Neural progenitor cell (in vitro differentiated cells): ENCODE measurements around the gene CCDC124.

Experiments
- EZH2phosphoT487 ChIP-seq: fragments of 200-600 bp; sonication (generic); IDR thresholded peaks from 2 replicates; pipeline ENCODE4 v1.6.1; 2017; ENCODE audit warnings: antibody characterized with exemption
- TF ChIP-seq, protein P1 (sequence below): fragments of 200-600 bp; sonication (generic); IDR thresholded peaks from 2 replicates; pipeline ENCODE4 v1.5.1; 2017; ENCODE audit warnings: antibody characterized with exemption, mild to moderate bottlenecking

DNA sequence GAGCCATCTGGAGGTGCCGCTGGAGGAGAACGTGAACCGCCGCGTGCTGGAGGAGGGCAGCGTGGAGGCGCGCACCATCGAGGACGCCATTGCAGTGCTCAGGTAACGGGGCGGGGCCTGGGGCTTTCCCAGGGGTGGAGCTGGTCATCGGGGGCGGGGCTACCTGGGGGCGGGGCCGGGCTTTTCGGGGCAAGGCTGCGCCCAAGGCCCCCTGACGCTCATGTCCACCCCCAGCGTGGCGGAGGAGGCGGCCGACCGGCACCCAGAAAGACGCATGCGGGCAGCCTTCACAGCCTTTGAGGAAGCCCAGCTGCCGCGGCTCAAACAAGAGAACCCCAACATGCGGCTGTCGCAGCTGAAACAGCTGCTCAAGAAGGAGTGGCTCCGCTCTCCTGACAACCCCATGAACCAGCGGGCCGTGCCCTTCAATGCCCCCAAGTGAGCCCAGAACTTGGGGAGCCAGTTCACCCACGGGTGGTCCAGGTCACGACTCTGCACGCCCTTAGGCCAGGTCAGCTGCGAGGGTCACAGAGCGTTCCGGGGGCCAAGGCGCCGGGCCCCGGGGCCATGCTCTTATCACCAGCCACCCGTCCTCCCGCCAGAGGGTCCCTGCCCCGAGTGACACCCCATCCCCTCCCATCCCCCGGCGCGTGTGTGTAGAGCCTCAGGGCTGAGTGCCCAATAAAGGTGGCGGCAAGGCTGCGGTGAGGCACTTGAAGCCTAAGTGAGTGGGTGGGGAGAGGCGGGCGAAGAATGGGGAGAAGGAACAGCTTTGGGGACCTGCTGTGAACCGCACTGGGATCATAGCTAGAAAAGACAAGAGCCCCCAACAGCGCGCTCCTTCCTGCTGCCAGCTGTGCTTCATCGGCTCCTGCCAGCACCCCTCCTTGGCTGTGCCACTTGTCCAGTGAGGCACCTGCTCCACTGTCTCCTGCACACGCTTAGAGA, 10.7 kb downstream of the CCDC124 start:
- TF ChIP-seq, protein P1, sequence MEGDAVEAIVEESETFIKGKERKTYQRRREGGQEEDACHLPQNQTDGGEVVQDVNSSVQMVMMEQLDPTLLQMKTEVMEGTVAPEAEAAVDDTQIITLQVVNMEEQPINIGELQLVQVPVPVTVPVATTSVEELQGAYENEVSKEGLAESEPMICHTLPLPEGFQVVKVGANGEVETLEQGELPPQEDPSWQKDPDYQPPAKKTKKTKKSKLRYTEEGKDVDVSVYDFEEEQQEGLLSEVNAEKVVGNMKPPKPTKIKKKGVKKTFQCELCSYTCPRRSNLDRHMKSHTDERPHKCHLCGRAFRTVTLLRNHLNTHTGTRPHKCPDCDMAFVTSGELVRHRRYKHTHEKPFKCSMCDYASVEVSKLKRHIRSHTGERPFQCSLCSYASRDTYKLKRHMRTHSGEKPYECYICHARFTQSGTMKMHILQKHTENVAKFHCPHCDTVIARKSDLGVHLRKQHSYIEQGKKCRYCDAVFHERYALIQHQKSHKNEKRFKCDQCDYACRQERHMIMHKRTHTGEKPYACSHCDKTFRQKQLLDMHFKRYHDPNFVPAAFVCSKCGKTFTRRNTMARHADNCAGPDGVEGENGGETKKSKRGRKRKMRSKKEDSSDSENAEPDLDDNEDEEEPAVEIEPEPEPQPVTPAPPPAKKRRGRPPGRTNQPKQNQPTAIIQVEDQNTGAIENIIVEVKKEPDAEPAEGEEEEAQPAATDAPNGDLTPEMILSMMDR, result no peak
- no peak for TF ChIP-seq EZH2phosphoT487
